ENCODE results near the gene NCMAP.
"Not testable (repeated sequence)": the region's sequence is repeated elsewhere in the genome, so short reads cannot be mapped to it uniquely, and the experiment has no call there.

Gene NCMAP

GRCh38 chr1:24541711-24542346 is 14.1 kb upstream of the NCMAP start:
- peak in 1 of 5 experiments; percentile 35 for DNase-seq

- DNase-seq, result no peak
Observed at GRCh38 chr1:24544239-24544638, 11.6 kb upstream of the NCMAP start.

DNA sequence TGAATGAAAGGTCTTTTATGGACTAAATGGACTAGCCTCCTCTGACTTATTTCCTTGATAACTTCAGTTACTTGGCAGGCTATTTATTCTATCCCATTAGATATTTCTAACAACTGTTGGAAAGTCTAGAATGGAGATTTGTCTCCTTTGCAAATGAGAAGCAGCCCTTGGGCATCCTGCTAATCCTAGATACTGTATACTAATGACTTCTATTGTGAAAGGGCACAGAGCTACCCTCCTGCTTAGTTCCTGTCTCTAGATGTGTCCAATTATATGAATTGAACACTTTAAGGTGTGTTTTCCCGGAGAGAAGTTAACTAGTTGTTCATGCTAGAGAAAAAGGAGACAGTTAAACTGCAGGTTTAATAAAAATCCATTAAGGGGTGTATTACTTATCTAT is 10.2 kb upstream of the NCMAP start:
- no peak for DNase-seq

DNA sequence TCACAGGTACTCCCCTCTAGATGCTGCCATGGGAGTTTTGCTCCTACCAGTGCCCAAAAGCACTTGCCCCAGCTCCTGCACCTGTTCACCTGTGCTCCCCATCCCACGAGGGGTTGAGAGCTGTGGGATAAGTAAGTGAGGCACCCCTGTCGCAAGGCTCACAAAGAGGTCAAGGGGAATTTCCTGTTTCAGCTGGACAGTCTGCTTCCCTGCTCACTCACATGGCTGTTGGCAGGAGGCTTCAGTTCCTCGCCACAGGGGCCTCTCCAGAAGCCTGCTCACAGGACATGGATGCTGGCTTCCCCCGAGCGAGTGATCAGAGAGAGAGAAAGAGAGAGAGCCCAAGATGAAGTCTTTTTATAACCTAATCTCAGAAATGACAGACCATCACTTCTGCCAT is 8.7 kb upstream of the NCMAP start:
- no peak for DNase-seq

DNA sequence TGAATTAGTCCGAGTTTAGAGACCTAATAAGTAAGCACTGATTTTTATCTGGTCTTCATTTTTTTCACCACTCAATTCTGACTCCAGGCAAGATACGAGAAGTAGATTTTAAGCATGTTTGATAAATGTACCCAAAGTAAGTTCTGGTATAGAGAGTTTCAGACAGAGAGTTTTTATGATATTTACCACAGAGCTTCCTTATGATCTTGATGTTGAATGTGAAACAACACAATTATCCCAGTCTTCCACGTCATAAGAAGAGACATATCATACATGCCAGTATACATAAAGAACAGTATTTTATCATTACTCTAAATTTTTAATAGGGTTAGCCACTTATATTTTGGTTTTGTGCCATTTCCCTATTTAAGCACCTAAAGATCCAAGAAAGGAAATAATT is 7.8 kb upstream of the NCMAP start:
- no peak for DNase-seq

DNA sequence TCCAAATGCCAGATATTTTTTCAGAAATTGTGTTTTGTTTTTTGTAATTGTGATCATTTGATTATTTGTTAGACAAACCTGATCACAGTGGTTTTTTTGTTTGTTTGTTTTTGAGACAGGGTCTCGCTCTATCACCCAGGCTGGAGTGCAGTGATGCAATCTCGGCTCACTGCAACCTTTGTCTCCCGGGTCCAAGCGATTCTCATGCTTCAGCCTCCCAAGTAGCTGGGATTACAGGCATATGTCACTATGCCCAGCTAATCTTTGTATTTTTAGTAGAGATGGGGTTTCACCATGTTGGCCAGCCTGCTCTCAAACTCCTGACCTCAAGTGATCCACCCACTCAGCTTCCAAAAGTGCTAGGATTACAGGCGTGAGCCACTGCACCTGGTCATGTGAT is 6.7 kb upstream of the NCMAP start:
- not testable (repeated sequence) for DNase-seq

DNA sequence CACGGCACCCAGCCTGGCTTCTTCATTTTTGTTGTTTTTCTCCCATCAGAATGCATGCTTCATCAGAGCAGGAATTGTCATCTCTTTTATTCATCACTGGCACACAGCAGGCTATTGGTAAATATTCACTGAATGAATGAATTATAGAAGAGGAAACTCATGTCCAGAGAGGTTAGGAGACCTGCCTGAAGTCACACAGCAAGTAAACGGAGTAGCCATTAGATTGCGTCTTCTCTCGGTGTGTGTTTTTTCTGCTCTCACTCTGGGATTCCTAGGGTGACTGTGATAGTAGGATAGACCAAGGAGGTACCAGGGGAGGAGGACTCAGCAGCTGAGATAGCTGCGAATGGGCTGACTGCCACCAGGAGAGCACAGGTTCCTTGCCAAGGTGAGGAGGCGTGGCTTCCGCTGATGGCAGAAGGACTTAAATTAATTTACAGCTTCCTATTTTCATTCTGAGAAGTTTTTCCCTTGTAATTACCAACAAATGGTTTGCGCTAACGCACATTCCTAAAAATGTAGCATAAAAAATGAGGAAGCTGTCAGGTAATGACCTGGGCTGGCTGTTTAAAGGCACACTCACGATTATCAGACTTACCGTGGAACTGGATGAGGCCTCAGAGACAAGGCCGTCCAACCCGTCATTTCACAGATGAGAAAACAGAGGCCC is 4.5 kb upstream of the NCMAP start:
- no peak for DNase-seq

DNA sequence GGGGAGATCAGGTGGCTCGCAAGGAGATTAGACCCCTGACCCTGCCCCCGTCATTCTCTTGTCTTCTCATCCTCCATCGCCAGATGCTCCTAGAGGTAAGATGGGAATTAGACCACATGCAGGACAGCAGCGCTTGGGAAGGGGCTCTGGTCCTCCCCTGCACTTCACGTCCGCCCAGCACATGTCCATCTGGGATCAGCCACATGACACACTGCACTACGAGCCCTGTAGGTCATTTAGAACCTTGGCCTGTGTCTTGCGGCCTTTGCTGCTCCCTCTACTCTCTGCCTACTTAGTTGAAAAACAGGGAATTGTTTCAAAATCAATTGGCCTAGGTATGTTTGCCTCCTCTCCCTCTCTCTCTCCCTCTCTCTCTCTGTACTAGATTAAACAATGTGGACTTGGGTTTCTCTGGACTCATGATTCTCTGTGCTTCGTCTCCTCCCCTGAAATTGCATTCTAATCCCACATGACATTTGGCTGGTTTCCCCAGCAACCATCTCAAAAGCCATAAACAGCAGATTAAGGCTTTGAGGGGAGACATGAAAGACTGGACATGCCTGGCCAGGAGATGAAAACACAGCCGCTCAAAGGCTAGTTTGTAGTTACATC is 3.8 kb upstream of the NCMAP start:
- DNase-seq, result no peak

GRCh38 chr1:24553931-24554330 is 2.0 kb upstream of the NCMAP start:
- no peak for DNase-seq

- no peak for DNase-seq
Observed at GRCh38 chr1:24554714-24555113, 1.2 kb upstream of the NCMAP start.

DNA sequence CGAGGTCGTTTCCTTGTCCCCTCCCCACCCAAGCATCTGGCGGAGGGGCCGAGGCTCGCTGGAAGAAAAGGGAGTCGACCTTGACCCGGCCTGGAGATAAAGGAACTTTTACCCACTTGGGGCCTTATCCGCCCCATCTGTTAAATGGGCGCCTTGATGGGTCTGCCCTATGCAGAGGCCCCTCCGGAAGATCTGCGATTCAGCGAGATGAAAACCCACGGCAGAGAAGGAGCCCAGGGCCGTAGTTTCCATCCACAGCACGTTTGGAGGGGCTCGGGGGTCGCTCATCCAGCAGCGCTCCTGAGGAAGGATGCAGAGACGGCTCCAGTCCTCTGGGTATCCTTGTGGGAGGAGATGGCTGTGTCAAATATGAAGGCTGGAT is 518 bp downstream of the NCMAP start:
- no peak for DNase-seq

DNA sequence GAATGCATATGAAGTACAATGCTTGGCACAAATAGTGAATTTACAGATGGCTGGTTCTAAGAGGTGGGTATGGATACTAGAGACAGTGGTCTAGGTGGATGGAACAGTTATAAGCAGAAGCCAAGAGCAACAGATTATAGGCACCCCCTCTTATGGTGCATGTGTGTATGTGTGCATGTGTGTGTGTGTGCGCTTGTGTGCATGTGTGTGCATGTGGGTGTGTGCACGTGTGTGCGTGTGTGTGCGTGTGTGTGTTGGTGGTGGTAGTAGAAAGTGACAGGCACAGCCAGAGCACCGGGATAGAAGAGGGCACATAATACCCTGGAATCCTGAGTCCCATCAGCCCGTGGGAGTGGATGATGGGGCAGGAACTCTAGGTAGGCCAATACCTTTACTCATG is 1.3 kb downstream of the NCMAP start:
- peak in 1 of 5 experiments; percentile 14 for DNase-seq

DNA sequence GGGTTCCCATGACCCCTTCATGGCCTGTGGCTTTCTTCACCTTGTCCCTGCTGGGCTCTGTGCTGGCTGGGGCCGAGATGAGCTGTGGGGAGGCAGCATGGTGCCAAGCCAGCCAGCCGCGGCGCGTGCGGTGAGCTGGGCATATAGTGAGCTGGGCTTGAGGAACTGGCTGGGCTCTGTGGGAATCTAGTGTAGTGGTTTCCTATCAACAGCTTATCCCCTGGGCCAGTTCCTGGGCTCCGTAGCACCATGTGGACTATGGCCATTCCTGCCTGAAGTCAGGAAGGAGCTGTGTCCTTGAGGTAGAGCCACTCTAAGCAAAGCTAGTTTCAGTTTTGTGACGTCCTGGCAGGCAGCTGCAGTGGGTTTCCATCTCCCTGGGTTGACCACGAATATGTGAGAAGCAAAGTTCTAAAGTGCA is 1.8 kb downstream of the NCMAP start:
- DNase-seq, result peak in 1 of 5 experiments; percentile 15

- no peak for DNase-seq
Observed at GRCh38 chr1:24558455-24558854, 2.6 kb downstream of the NCMAP start.

DNA sequence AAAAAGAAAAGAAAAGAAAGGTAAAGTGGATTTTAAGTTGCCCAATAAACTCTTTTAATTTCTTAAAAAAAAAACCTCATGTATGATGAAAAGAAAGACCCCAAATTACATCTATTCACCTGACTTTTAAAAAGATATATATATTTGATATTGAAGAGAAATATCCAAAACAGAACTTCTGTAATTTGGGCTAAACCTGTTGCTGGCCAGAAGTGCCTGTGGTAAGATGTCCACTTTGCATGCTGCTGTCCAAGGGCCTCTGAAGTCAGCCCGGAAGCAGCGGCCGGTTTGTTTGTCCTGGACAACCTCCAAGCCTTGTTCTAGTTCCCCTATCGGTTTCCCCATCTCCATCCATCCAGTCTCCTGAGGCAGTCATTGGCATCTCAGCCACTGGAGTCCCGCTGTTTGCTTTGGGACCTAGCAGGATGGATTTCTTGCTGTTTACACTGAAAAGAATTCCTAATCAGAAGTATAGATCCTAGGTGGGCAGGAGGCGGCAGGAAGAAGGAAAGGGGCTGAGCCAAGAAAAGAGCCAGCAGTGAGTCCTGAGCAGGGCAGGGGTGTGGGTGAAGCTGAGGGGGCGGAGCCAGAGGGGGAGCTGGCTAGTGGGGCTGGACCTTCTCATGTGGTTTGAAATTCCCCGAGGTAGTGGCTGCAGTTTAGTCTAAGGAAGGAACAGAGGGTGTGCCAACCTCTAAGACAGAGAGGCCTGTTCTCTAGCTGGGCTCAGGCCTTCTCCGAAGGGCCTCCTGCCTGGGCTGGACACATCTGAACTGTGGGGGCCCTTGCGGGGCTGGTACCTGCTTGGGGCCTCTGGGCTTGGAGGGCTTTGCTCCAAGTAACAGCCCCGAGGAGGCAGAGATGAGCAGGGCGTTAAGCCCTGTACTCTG is 3.3 kb downstream of the NCMAP start:
- no peak for DNase-seq

- DNase-seq, result no peak
Observed at GRCh38 chr1:24560361-24560760, 4.5 kb downstream of the NCMAP start.

- DNase-seq, result no peak
Observed at GRCh38 chr1:24562625-24563024, 6.7 kb downstream of the NCMAP start.

DNA sequence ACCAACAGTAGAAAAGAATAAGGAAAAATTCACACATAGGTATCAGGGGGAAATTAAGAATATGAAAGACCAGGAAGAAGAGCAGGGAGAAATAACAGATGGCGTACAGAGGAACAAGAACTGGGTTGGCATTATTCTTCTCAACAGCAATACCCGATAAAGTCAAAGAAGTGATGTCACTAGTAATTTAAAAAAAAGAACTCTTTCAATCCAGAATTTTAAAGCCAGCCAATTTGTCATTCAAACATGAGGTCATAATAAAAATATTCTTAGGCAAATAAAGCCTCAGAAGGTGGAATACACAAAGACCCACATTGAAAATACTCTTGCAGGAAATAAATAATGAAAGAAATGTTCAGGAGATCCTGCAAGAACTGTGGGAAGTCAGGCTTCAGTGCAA is 8.8 kb downstream of the NCMAP start:
- DNase-seq, result no peak

GRCh38 chr1:24566236-24566867 is 10.5 kb downstream of the NCMAP start:
- DNase-seq, result no peak

DNA sequence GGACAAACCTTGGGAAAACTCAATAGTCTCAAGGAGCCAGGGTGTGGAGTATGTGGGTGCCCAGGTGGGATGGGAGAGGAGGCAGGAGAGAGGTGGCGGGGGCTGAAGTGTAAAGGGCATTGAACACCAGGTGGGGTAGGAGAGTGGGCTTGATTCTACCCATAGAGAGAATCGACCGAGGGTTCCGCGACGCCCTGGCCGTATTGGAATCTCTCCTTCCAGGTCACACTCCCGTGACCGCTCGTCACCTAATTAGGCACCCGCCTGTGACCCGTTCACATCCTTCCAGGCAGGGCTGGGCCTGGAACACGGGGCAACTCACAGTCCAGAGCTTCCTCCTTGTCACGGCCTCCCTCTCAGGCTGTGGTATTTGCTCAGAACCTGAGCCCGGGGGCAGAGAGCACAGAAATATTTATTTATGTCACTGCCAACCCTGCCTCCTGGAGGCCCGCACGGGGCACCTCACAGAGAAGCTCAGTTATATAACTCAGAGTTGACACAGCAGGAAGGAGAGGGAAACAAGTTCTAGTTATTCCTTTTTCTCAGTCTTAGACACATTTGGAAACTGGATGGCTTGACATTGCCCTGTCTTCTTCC is 12.0 kb downstream of the NCMAP start:
- no peak for DNase-seq

DNA sequence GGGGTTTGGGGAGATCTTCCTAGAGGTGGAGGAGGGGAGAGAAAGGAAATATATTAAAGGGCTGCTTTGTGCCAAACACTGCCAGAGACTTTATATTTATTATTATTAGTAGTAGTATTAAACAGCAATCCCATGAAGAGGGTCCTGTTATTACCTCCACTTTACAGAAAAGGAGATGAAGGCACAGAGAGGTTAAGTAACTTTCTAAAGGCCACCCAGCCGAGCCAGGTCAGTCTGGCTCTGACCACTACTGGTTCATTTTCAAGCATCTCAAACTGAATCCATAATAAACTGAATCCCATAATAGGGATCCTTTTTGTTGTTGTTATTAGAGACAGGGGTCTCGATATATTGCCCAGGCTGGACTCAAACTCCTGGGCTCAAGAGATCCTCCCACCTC is 12.6 kb downstream of the NCMAP start:
- DNase-seq, result no peak
